Measurements from ENCODE around the gene IQGAP1.

- TF ChIP-seq CTCF (IDR thresholded peaks at IDR 0.05; ENCODE audit: low read length) (no peak), EZH2 (IDR thresholded peaks at IDR 0.05; ENCODE audit: borderline replicate concordance, low read length) (no peak)
These were observed 90.9 kb downstream of the IQGAP1 start for GRCh38 chr15:90478846-90479481.

Measured in OCI-LY1 (cell line).